GM18870 (cell line): Measurements from ENCODE around the gene PSMC5.
"Not testable (repeated sequence)": the region's sequence is repeated elsewhere in the genome, so short reads cannot be mapped to it uniquely, and the experiment has no call there.

ENCODE experiments used
- ATAC-seq: cut with Tn5 transposase; IDR thresholded peaks from one replicate; pipeline ENCODE4 v1.9.1; 2021; ENCODE audit warnings: moderate library complexity; ENCODE audit not compliant: unreplicated experiment

PSMC5 gene

DNA sequence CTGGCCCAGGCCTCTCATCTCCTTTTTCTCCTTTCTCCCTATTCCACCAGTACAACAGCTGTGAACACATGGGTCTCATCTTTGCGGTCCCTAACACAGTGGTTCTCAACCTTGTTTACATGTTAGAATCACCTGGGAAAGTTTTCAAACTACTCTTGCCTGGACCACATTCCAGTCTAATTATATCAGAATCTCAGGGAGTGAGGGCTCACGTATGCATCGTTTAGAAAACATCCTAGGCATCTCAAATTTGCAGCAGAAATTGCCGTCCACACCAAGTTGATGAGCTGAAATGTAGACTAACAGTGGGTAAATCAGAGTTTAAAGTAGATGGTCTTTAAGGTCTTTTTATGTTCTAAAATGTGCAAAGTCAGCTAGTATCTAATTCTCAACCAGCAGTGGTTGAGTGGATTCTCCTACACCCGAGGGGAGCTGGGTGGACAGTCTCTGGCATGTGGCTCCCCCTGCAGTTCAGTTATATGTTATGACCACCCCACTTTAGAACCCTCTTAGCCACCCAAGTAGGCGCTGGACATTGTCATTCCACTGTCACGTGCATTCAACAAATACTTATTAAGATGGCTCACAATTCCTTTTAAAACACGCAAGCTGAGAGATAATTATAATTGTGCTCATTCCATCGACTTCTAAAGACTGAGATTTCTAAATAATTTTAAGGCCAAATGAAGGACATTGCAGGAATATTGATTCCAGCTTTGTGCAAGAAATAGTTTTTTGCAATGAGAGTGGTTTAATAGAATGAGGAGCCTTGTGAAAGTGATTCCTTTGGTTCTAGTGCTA lies 42.5 kb downstream of the PSMC5 start:
- ATAC-seq, result not testable (repeated sequence)

GRCh38 chr17:63870292-63870665 lies 43.0 kb downstream of the PSMC5 start:
- not testable (repeated sequence) for ATAC-seq

DNA sequence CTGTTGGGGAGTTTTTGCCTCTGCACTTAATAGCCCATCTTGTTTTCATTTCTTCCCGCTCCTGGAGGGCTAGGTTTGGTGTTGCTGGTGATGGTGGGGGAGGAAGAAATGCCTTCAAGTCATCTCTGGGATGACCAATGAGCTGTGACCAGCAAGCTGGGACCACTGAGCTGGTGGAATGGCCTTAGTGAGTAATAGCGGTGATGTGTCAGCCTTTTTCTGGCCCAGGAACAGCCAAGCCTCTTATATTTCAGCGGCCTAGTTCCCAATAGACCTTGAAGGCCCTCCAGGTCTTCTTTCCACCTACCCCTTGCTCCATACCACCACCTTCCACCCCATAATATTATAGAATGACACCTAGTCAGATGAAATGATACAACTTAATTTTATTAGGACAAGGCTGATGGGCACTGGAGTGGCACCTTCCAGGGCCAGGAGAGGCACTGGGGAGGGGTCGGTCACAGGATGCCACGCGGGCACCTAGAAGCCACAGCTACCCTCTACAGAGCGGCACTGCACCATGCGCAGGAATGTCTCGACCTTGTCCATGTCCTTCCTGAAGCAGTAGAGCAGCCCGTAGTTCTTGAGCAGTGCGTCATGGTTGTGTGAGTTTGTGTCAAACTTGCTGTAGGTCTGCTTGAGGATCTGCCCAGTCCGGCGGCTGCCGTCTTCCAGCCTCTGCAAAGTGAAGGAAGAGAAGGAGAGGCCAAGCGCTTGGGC lies 44.6 kb downstream of the PSMC5 start:
- not testable (repeated sequence) for ATAC-seq

- not testable (repeated sequence) for ATAC-seq
Measured at GRCh38 chr17:63873577-63873976, 46.3 kb downstream of the PSMC5 start, which contains the start of gene CSH2. Gene CSH2, minus strand, starts transcription at chr17:63873677. Its CDS starts 63 bp downstream, at chr17:63873614.

- ATAC-seq, result not testable (repeated sequence)
Measured at GRCh38 chr17:63874061-63874626, 46.9 kb downstream of the PSMC5 start.

DNA sequence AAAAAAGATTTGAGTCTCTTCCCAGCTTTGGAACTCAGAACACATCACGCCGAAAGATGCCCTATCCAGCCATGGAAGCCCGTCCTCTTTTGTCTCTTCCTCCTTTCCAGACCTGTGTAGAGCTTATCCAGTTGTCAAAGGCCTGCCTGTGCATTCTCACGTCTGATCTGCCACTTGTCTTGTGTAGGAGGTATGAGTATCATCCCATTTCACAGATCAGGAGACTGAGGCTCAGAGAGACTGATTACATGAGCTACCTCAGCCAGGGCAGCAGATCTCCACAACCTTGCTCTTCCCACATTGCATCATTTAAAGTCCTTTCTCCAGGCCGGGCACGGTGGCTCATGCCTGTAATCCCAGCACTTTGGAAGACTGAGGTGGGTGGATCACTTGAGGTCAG lies 47.5 kb downstream of the PSMC5 start:
- not testable (repeated sequence) for ATAC-seq

- ATAC-seq, result not testable (repeated sequence)
Measured at GRCh38 chr17:63878413-63878812, 51.2 kb downstream of the PSMC5 start.

DNA sequence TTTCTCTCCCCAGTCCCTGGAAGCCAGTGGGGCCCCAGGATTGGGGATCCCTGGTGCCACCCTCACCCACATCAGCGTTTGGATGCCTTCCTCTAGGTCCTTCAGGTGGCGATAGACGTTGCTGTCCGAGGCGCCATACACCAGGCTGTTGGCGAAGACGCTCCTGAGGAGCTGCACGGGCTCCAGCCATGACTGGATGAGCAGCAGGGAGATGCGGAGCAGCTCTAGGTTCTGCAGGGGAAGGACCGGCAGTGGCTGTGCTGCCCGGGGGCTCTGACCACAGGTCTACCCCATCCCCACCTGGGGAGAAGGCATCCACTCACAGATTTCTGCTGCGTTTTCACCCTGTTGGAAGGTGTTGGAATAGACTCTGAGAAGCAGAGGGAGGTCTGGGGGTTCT lies 53.5 kb downstream of the PSMC5 start:
- no peak for ATAC-seq

GRCh38 chr17:63881337-63881736 lies 54.1 kb downstream of the PSMC5 start:
- not testable (repeated sequence) for ATAC-seq
